Activated CD4-positive, CD25-positive, alpha-beta regulatory T cell (primary cell): ENCODE measurements around the gene RASSF8.

Experiments used
- DNase-seq, 4 experiments: peaks; one replicate each; lab custom pipeline; 2025; lab: John Stamatoyannopoulos, UW

RASSF8 gene

GRCh38 chr12:26126340-26127284, 168.1 kb downstream of the RASSF8 start:
- DNase-seq: no peak

DNA sequence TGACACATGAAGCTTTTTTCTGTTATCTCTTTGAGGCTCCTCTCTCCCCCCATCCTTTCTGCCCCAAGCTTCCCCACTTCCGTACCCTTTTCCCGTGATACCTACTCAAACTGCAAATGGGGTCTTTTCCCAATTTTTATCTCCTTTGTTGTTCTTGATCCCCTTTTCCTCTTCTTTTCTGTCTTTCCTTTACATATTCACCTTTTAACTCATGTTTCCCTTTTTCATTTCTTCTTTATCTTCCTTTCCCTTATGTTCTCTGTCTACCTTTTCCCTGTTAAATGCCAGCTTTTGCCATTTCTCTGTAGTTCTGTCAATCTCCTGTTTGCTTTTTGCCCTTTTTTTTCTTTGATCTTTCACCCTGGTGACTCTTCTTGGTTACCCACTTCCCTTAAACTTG, 168.9 kb downstream of the RASSF8 start:
- DNase-seq: no peak

- DNase-seq: no peak
These were observed 169.7 kb downstream of the RASSF8 start for GRCh38 chr12:26128168-26128567.
